Adipose tissue (tissue), 3 donors: ENCODE data around the gene DNAH10. TPM values are rescaled to one million over a fixed set of nuclear protein-coding genes. Genes with fewer than 3 reads are reported as not detected.

Experiments
- H3K27ac ChIP-seq: one replicate; pipeline ENCODE4 v1.5.1; 2013; ENCODE audit warnings: low read depth, low read length
- WGBS, 3 donors: extraction: QIAGEN DNeasy Blood & Tissue Kit; methylation state at CpG; one replicate each; pipeline ENCODE4 v1.1.7; 2013; 5-methylcytosine and 5-hydroxymethylcytosine counted together
- polyA plus RNA-seq, 3 donors: library from polyadenylated mRNA; stranded (reverse); fragments of 200-250 nt; gene quantifications; one replicate each; pipeline ENCODE4 v1.2.3, GENCODE V29; 2013
- donor health status: healthy with polysubstance abuse.
- donor health status: Bipolar disorder and iron deficiency.
- donor health status: healthy.

Gene DNAH10
- polyA plus RNA-seq, 3 donors: 0.24 to 0.67 (median 0.26) TPM

DNA sequence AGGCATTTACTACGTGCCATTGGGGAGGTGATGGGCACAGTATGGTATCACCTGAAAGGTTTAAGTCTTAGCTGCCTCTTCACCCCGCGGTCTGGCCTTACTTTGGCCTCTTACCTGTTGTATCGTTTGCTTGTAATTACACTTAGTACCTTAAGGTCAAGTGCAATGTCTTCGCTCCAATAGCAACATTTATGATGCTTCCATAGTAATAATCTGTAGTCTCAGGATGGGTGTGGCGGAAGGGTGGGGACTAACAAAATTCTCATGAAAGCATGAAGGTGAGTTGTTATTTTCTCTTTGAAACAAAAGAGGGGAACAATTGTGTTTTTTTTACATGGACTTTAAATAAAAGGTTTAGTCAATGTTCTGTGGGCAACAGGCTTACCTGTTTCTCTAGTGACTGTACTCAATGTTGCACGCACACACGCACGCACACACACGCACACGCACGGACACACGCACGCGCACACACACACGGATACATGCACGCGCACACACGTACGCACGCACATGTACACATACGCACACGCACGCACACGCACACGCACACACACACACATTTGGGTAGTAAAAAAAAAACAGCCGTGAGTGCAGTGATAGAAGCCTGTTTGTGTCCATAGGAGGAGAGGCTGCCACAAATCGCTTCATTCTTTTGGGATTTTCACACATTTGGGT lies 91.4 kb downstream of the DNAH10 start:
- 88 to 89% (median 88%) methylated on average over 28 of the region's 28 CpGs for WGBS, 3 donors
- no peak overlapping the region for H3K27ac ChIP-seq

GRCh38 chr12:123854232-123854631 lies 92.1 kb downstream of the DNAH10 start:
- 56 to 70% (median 69%) methylated on average over 7 of the region's 7 CpGs for WGBS, 3 donors
- no peak overlapping the region for H3K27ac ChIP-seq

DNA sequence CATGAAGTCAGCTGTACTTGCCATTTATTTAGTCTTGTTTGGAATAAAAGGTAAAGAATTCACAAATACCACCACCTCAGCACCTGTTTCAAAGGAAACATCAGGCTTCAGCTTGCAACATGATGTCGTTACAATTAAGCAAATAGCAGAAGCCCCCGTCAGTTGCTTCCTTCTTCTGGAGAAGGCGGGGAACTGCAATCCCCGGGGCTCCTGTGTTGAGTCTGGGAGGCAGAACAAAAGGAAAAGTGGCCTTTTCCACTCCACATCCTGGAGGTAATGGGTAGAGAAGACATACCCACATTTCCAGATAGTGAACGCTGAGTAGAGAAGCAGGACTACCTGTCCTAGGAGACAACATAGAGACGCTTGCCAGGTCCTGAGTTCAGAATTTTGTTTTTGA lies 92.8 kb downstream of the DNAH10 start:
- 33 to 53% (median 36%) methylated on average over 6 of the region's 6 CpGs for WGBS, 3 donors
- no peak overlapping the region for H3K27ac ChIP-seq

DNA sequence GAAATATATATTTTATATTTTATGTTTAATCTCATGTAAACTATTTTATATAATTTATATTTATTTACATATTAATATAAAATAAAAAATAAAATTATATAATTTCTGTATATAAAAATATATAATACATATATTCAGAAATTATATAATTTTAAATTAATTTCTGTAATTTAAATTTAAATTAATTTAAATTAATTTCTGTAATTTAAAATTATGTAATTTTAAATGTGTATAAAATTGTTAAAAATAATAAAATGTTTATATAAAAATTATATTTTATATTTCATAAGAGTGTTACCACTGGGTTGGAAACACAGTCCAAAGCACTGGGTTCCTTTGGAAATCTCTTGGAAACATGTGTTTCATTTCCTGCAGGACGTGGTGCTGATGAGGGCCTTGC lies 94.6 kb downstream of the DNAH10 start:
- WGBS, 3 donors: 35 to 89% (median 62%) methylated on average over 1 of the region's 1 CpG
- no peak overlapping the region for H3K27ac ChIP-seq

DNA sequence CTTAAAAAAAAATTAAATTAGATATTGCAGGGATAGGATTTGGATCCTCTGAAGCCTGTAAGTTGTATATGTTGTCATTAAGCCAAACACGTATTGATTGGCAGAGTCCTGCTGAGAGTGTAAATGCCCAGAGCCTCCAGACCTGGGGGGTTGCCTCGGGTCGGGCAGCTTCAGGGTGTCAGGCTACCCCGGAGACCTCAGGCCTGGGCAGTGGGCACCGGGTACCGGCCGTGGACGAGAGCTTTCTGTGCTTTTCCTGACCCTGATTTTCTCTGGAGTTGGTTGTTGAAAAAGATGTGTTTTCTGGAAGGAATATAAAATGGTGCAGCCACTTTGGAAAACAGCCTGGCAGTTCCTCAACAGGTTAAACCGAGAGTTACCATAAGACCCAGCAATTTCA lies 96.1 kb downstream of the DNAH10 start:
- H3K27ac ChIP-seq: no peak overlapping the region
- WGBS, 3 donors: 68 to 84% (median 84%) methylated on average over 9 of the region's 9 CpGs

GRCh38 chr12:123859035-123859434 lies 96.9 kb downstream of the DNAH10 start:
- no peak overlapping the region for H3K27ac ChIP-seq
- 77 to 82% (median 80%) methylated on average over 13 of the region's 13 CpGs for WGBS, 3 donors

GRCh38 chr12:123860377-123860776 lies 98.3 kb downstream of the DNAH10 start:
- 23 to 59% (median 56%) methylated on average over 3 of the region's 3 CpGs for WGBS, 3 donors

DNA sequence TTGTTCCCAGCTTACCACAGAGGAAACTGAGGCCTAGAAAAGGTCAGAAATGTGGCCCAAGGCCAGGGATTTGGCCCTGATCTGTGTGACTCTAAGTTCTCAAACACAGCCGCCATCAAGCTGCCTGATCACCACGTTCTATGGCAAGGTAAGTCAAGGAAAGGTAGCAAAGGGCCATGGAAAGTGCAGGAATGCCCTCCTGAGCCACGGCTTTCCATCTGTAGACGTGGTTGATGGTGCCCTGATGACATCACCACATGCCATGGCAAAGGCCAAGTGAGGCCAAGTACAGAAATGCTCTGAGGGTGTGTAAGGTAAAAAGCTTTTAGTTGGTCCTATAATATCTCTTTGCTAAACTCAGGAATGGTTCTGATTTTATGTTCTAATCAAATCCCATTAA lies 99.3 kb downstream of the DNAH10 start:
- no peak overlapping the region for H3K27ac ChIP-seq
- 81 to 85% (median 83%) methylated on average over 4 of the region's 4 CpGs for WGBS, 3 donors

More at GRCh38 chr12:123860377-123860776, 98.3 kb downstream of the DNAH10 start:
- H3K27ac ChIP-seq: no peak overlapping the region

DNA sequence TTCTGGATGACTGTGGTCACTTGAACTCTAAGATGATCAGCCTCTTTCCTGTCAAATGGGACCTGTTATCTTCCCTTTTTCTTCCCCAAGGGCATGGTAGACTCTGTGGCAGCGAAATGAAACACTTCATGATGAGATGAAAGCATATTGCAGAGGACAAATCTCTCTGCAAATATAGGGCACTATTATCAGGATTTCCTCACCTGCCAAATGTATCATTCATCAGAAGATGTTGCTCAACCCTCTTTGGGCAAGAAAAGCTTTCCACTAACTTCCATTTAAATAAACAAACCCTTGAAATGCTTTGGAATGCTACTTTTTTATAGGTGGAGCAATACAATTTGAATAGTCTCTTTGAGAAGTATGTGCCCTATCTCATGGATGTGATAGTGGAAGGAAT lies 105.0 kb downstream of the DNAH10 start:
- no peak overlapping the region for H3K27ac ChIP-seq
- 75 to 91% (median 88%) methylated on average over 1 of the region's 1 CpG for WGBS, 3 donors

GRCh38 chr12:123868791-123869190 lies 106.7 kb downstream of the DNAH10 start:
- no peak overlapping the region for H3K27ac ChIP-seq
- 87 to 90% (median 90%) methylated on average over 10 of the region's 10 CpGs for WGBS, 3 donors

DNA sequence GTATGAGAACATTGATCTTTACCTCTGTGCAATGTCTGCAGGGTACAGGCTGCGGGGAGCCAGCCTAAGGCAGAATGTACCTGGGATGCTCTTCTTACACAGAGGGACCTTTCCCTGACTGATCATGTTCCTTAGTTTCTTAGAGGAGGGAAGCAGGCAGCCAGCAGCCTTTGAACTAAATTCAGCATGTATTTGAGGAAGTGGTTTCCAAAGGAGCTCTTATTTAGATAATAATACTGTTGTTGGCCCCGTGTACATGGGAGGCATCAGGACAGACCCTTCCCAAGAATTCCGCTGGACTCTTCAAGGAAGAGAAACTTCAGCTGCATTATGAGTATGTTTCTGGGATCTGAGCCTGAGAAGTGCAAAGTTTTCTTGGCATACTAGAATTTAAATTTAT lies 111.7 kb downstream of the DNAH10 start:
- H3K27ac ChIP-seq: no peak overlapping the region
- WGBS, 3 donors: 73 to 74% (median 73%) methylated on average over 3 of the region's 3 CpGs

- WGBS, 3 donors: 55 to 80% (median 63%) methylated on average over 6 of the region's 6 CpGs
- H3K27ac ChIP-seq: no peak overlapping the region
Measured at GRCh38 chr12:123877968-123878367, 115.9 kb downstream of the DNAH10 start.

GRCh38 chr12:123879101-123879500 lies 117.0 kb downstream of the DNAH10 start:
- WGBS, 3 donors: 64 to 73% (median 68%) methylated on average over 11 of the region's 11 CpGs
- no peak overlapping the region for H3K27ac ChIP-seq

GRCh38 chr12:123879691-123880090 lies 117.6 kb downstream of the DNAH10 start:
- 59 to 88% (median 85%) methylated on average over 14 of the region's 14 CpGs for WGBS, 3 donors

GRCh38 chr12:123882161-123882705 lies 120.1 kb downstream of the DNAH10 start:
- 74 to 78% (median 76%) methylated on average over 8 of the region's 8 CpGs for WGBS, 3 donors

More at GRCh38 chr12:123879691-123880090, 117.6 kb downstream of the DNAH10 start:
- no peak overlapping the region for H3K27ac ChIP-seq

GRCh38 chr12:123886258-123886657 lies 124.2 kb downstream of the DNAH10 start:
- WGBS, 3 donors: 47 to 88% (median 85%) methylated on average over 13 of the region's 13 CpGs
- no peak overlapping the region for H3K27ac ChIP-seq

More at GRCh38 chr12:123882161-123882705, 120.1 kb downstream of the DNAH10 start:
- no peak overlapping the region for H3K27ac ChIP-seq

DNA sequence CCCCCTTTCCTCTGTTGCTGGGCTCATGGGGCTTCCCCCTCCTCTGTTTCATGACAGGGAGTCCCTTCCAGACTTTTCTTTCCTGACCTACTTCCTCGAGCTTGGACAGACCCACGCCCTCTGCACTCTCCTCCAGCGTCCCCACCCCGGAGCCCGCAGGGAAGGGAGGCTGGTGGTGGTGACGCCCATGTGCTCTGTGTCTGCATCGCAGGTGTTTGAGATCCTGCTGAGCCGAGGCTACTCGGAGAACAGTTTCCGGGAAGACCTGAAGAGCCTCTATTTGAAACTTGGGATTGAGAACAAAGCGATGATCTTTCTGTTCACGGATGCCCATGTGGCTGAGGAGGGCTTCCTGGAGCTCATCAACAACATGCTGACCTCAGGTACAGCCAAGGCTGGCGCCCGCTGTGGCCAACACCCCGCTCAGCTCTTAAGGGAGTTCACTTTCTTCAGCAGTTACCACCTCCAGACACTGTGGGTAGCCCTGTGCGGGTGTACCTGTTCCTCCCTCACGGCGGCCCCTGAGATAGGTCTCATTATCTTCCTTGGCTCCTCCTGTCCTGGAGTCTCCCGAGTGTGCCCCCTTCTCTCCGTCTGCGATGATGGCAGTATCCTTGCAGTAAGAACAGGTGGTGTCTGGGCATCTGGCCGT lies 125.0 kb downstream of the DNAH10 start:
- no peak overlapping the region for H3K27ac ChIP-seq
- WGBS, 3 donors: 40 to 69% (median 66%) methylated on average over 22 of the region's 22 CpGs

DNA sequence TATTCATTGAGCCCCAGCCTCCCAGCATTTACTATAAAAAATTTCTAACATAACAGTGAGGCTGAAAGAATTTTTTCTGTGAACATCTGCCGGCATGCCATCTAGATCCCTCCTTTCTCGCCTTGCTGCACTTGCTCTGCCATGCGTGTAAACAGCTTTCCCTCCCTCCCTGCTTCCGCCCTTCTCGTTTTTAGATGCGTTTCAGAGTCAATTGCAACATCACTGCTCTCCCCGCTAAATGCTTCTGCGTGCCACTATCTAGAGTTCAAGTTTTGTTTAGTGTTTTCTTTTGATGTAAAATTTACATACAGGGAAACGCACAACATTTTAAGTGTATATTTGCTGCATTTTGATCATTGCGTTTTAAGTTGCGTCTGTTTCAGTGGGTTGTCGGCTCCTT lies 126.9 kb downstream of the DNAH10 start:
- H3K27ac ChIP-seq: no peak overlapping the region
- WGBS, 3 donors: 61 to 82% (median 65%) methylated on average over 12 of the region's 12 CpGs

GRCh38 chr12:123889848-123890535 lies 127.9 kb downstream of the DNAH10 start:
- no peak overlapping the region for H3K27ac ChIP-seq
- 77 to 88% (median 85%) methylated on average over 12 of the region's 12 CpGs for WGBS, 3 donors
